ENCODE results near the gene RANBP3. TPM values are rescaled to one million over a fixed set of nuclear protein-coding genes. Genes with fewer than 3 reads are reported as not detected.

Gene RANBP3
- total and polyA plus RNA-seq, 7 donors = 40.5 to 71.7 (median 48.7) TPM

DNA sequence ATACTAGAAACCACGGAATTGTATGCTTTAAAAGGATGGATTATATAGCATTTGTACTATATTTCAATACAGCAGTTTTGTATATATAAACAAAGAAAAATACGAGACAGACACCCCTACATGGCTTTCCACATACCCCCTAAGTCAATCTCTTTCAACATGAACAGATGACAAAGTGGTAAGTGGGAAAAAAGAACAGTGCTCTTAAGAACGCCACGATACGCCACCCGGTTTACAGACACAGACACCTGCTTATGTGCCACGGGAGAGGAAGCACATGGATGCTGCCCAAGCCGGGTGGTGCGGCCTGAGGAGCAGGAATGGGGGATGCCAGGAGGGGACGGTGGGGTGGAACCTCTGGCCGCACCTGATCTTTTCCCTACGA lies 55.8 kb downstream of the RANBP3 start:
- H3K27me3 ChIP-seq (ENCODE audit: insufficient read depth in 3 of 3, low read length in 2 of 3) = no peaks in the 10 kb centered on the region
- H3K27ac ChIP-seq = no peak overlapping the region
- H3K36me3 ChIP-seq (ENCODE audit: insufficient read depth in 1 of 2, low read depth in 1 of 2) = peaks cover 9 to 100% of the 10 kb centered on the region in 2 donors
- 89 to 90% (median 90%) methylated on average over 12 of the region's 12 CpGs for WGBS, 3 donors
- DNase-seq (no peak), ATAC-seq (no peak)
- TF ChIP-seq, protein P1, sequence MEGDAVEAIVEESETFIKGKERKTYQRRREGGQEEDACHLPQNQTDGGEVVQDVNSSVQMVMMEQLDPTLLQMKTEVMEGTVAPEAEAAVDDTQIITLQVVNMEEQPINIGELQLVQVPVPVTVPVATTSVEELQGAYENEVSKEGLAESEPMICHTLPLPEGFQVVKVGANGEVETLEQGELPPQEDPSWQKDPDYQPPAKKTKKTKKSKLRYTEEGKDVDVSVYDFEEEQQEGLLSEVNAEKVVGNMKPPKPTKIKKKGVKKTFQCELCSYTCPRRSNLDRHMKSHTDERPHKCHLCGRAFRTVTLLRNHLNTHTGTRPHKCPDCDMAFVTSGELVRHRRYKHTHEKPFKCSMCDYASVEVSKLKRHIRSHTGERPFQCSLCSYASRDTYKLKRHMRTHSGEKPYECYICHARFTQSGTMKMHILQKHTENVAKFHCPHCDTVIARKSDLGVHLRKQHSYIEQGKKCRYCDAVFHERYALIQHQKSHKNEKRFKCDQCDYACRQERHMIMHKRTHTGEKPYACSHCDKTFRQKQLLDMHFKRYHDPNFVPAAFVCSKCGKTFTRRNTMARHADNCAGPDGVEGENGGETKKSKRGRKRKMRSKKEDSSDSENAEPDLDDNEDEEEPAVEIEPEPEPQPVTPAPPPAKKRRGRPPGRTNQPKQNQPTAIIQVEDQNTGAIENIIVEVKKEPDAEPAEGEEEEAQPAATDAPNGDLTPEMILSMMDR (IDR thresholded peaks at IDR 0.05) = no peak
- no peak overlapping the region for H3K4me3 ChIP-seq
- intact Hi-C loops (cut with DNase I) = no loop called here
- no peaks in the 10 kb centered on the region for H3K9me3 ChIP-seq
- H3K4me1 ChIP-seq = no peaks in the 10 kb centered on the region

- WGBS, 3 donors = 88 to 91% (median 89%) methylated on average over 21 of the region's 21 CpGs
- peaks cover 9 to 100% of the 10 kb centered on the region in 2 donors for H3K36me3 ChIP-seq (ENCODE audit: insufficient read depth in 1 of 2, low read depth in 1 of 2)
- no peak overlapping the region for H3K4me3 ChIP-seq
- H3K4me1 ChIP-seq = no peaks in the 10 kb centered on the region
- ATAC-seq (no peak), DNase-seq (no peak)
- H3K9me3 ChIP-seq = no peaks in the 10 kb centered on the region
- intact Hi-C loops (cut with DNase I) = no loop called here
- no peak overlapping the region for H3K27ac ChIP-seq
- no peaks in the 10 kb centered on the region for H3K27me3 ChIP-seq (ENCODE audit: insufficient read depth in 3 of 3, low read length in 2 of 3)
- TF ChIP-seq, protein P1 (IDR thresholded peaks at IDR 0.05) = no peak
Observed at GRCh38 chr19:5921516-5922160, 56.3 kb downstream of the RANBP3 start.

- H3K9me3 ChIP-seq = no peaks in the 10 kb centered on the region
- DNase-seq (no peak), ATAC-seq (no peak)
- H3K27ac ChIP-seq = no peak overlapping the region
- TF ChIP-seq, protein P1 (IDR thresholded peaks at IDR 0.05) = no peak
- WGBS, 3 donors = 94 to 96% (median 96%) methylated on average over 20 of the region's 20 CpGs
- H3K4me1 ChIP-seq = no peaks in the 10 kb centered on the region
- no peak overlapping the region for H3K4me3 ChIP-seq
- peaks cover 4 to 89% of the 10 kb centered on the region in 2 donors for H3K36me3 ChIP-seq (ENCODE audit: insufficient read depth in 1 of 2, low read depth in 1 of 2)
- intact Hi-C loops (cut with DNase I) = no loop called here
- no peaks in the 10 kb centered on the region for H3K27me3 ChIP-seq (ENCODE audit: insufficient read depth in 3 of 3, low read length in 2 of 3)
Observed at GRCh38 chr19:5918463-5919079, 59.4 kb downstream of the RANBP3 start.

DNA sequence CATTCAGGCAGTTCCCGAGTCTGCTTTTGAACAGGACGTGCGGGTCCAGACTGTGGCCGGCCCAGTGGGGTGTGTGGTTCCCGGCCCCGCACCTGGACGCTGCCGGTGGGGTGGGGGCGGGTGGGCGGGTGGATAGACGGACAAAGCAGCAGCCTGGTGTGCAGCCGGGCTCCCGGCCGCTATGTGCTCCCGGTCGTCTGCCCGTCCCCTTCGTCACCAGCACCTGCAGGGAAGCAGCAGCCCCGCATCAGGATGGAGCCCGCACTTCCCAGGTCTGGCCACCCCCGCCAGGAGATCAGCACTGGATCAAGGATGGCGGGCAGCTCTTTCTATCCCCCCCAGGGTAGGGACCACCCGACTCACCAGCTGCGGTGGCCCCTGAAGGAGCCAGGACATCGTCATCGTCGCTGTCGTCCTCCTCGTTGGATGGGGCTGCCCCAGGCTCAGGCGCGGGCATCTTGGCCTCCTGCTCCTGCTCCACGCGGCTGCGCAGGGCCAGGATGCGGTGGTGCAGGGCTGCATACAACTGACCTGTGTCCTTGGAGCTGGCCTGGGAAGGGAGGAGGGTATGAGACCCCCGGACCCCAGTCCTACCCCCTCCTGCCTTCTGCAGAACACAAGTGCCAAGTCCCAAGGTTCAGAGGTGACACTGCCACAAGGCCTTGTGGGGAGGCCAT lies 60.4 kb downstream of the RANBP3 start:
- TF ChIP-seq, protein P1 (IDR thresholded peaks at IDR 0.05) = no peak
- no peak for ATAC-seq
- DNase-seq = no peak
- H3K36me3 ChIP-seq (ENCODE audit: insufficient read depth in 1 of 2, low read depth in 1 of 2) = peaks cover 4 to 79% of the 10 kb centered on the region in 2 donors
- no peaks in the 10 kb centered on the region for H3K9me3 ChIP-seq
- H3K4me3 ChIP-seq = no peak overlapping the region
- intact Hi-C loops (cut with DNase I) = no loop called here
- WGBS, 3 donors = 90 to 92% (median 91%) methylated on average over 34 to 36 of the region's 36 CpGs
- H3K27me3 ChIP-seq (ENCODE audit: insufficient read depth in 3 of 3, low read length in 2 of 3) = no peaks in the 10 kb centered on the region
- H3K4me1 ChIP-seq = no peaks in the 10 kb centered on the region
- H3K27ac ChIP-seq = no peak overlapping the region

Measured in psoas muscle (tissue), 8 donors.